ENCODE measurements around the gene CAMKK1. TPM values are rescaled to one million over a fixed set of nuclear protein-coding genes. Genes with fewer than 3 reads are reported as not detected.

Gene CAMKK1
- total and polyA plus RNA-seq, 7 donors, result 0.91 to 2.3 (median 1.5) TPM

DNA sequence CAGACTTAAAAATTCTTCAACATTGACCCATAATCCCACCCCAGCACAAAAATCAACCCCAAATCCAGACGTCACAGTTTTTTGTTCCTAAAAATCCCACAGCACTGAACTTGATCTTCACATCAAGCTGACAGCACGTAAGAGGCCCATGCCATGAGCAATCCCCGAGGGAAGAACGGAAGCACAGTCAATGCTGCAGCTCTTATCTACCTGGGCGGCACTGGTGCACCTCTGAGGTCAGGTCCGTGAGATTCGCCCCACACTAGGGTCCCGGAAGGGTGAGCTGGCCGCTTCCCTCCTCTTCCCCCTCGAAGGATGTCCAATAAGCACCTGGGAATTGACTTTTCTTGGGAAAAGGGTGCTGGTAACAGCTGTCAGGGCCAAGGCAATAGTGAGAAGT, 80.6 kb downstream of the CAMKK1 start:
- peaks cover 14 to 94% of the 10 kb centered on the region in 2 donors for H3K36me3 ChIP-seq (ENCODE audit: insufficient read depth in 1 of 2, low read depth in 1 of 2)

More for the DNA sequence above, 80.6 kb downstream of the CAMKK1 start:
- Histone ChIP-seq H3K4me3 (no peak overlapping the region), H3K27ac (no peak overlapping the region), H3K4me1 (peaks cover 17% of the 10 kb centered on the region), H3K9me3 (no peaks in the 10 kb centered on the region), H3K27me3 (ENCODE audit: insufficient read depth in 3 of 3, low read length in 2 of 3) (no peaks in the 10 kb centered on the region)
- no peak for DNase-seq
- TF ChIP-seq CTCF (IDR thresholded peaks at IDR 0.05), result no peak
- WGBS, 3 donors, result 86 to 88% (median 87%) methylated on average over 10 of the region's 10 CpGs
- intact Hi-C loops (cut with DNase I), result loop anchor here in 1 of 2 donors (5.0 kb wide), 1 partner anchor 75 kb away; no protein-coding TSS in a partner anchor
- ATAC-seq, result no peak

Other genes starting within 250 kb of the CAMKK1 start
- gene TAX1BP3, start 224.5 kb downstream of the CAMKK1 start, total RNA-seq, result 10 to 100 TPM; 20.4 to 23.9 (median 22.8) TPM
- gene TAX1BP3, start 224.5 kb downstream of the CAMKK1 start, polyA plus RNA-seq, result 10 to 100 TPM; 30.3 to 75.7 (median 40.1) TPM
- gene EMC6, start 224.2 kb downstream of the CAMKK1 start, total RNA-seq, result 100 to 1,000 TPM in 1 of 4 donors, 10 to 100 TPM in 3; 91.6 to 135 (median 97.0) TPM
- gene EMC6, start 224.2 kb downstream of the CAMKK1 start, polyA plus RNA-seq, result 100 to 1,000 TPM; 247 to 270 (median 264) TPM
- 10 to 100 TPM; 29.7 to 76.7 (median 35.7) TPM for gene P2RX5, start 196.9 kb downstream of the CAMKK1 start, total RNA-seq
- 100 to 1,000 TPM in 1 of 3 donors, 10 to 100 TPM in 2; 15.5 to 138 (median 30.5) TPM for gene P2RX5, start 196.9 kb downstream of the CAMKK1 start, polyA plus RNA-seq
- 1 to 10 TPM in 2 of 4 donors, under 1 TPM in 2; 0.69 to 2.1 (median 0.92) TPM for gene HASPIN, start 169.2 kb downstream of the CAMKK1 start, total RNA-seq
- 1 to 10 TPM in 2 of 3 donors, under 1 TPM in 1; 0.15 to 2.7 (median 1.2) TPM for gene HASPIN, start 169.2 kb downstream of the CAMKK1 start, polyA plus RNA-seq
- 10 to 100 TPM; 13.8 to 23.6 (median 17.4) TPM for gene ITGAE, start 91.9 kb downstream of the CAMKK1 start, total RNA-seq
- 10 to 100 TPM; 33.8 to 47.8 (median 35.5) TPM for gene ITGAE, start 91.9 kb downstream of the CAMKK1 start, polyA plus RNA-seq
- 10 to 100 TPM; 10.9 to 23.5 (median 17.7) TPM for gene NCBP3, start 46.8 kb downstream of the CAMKK1 start, total RNA-seq
- gene NCBP3, start 46.8 kb downstream of the CAMKK1 start, polyA plus RNA-seq, result 10 to 100 TPM in 1 of 3 donors, 1 to 10 TPM in 2; 9.3 to 15.1 (median 9.9) TPM
- under 1 TPM; 0.18 to 0.94 (median 0.32) TPM for gene P2RX1, start 23.4 kb upstream of the CAMKK1 start, total RNA-seq
- under 1 TPM; 0.06 to 0.13 (median 0.07) TPM for gene P2RX1, start 23.4 kb upstream of the CAMKK1 start, polyA plus RNA-seq
- gene ATP2A3, start 71.4 kb upstream of the CAMKK1 start, total RNA-seq, result 1 to 10 TPM; 2.9 to 3.4 (median 3.1) TPM
- 1 to 10 TPM; 1.2 to 3.8 (median 1.7) TPM for gene ATP2A3, start 71.4 kb upstream of the CAMKK1 start, polyA plus RNA-seq
- gene ZZEF1, start 250.0 kb upstream of the CAMKK1 start, total RNA-seq, result 10 to 100 TPM; 25.4 to 53.1 (median 38.4) TPM
- 10 to 100 TPM in 2 of 3 donors, 1 to 10 TPM in 1; 9.5 to 26.4 (median 10.1) TPM for gene ZZEF1, start 250.0 kb upstream of the CAMKK1 start, polyA plus RNA-seq